HG03432 (cell line): ENCODE results near the gene FLOT1.

Experiments used
- ATAC-seq: cut with Tn5 transposase; IDR thresholded peaks from one replicate; pipeline ENCODE4 v1.9.1; 2021; ENCODE audit warnings: mild to moderate bottlenecking, moderate library complexity; ENCODE audit not compliant: unreplicated experiment

Gene FLOT1

GRCh38 chr6:30747902-30748769 lies 5.6 kb upstream of the FLOT1 start:
- no peak for ATAC-seq

DNA sequence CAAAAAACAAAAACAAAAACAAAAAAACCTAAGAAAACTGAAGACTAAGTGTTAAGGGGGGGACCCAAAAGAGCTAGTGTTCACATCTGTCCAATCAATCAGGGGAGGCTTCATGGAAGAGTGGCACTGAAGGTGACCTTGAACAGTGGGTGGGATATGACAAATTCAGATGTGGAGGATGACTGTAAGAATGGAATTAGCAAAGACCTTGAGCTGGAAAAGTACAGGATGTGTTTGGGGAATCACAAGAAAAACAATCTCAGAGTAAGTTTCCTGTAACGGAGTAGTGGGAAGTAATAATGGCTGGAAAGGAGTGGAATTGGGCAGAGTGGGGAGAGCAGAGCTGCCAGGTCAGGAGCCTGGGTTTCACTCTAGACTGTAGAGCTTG lies 4.8 kb upstream of the FLOT1 start:
- ATAC-seq: no peak

- peak; percentile 33 for ATAC-seq
Measured at GRCh38 chr6:30744054-30744805, 1.7 kb upstream of the FLOT1 start, which contains the start of gene IER3. IER3 (minus strand) TSS chr6:30744547; CDS start chr6:30744518, 29 bp downstream.

DNA sequence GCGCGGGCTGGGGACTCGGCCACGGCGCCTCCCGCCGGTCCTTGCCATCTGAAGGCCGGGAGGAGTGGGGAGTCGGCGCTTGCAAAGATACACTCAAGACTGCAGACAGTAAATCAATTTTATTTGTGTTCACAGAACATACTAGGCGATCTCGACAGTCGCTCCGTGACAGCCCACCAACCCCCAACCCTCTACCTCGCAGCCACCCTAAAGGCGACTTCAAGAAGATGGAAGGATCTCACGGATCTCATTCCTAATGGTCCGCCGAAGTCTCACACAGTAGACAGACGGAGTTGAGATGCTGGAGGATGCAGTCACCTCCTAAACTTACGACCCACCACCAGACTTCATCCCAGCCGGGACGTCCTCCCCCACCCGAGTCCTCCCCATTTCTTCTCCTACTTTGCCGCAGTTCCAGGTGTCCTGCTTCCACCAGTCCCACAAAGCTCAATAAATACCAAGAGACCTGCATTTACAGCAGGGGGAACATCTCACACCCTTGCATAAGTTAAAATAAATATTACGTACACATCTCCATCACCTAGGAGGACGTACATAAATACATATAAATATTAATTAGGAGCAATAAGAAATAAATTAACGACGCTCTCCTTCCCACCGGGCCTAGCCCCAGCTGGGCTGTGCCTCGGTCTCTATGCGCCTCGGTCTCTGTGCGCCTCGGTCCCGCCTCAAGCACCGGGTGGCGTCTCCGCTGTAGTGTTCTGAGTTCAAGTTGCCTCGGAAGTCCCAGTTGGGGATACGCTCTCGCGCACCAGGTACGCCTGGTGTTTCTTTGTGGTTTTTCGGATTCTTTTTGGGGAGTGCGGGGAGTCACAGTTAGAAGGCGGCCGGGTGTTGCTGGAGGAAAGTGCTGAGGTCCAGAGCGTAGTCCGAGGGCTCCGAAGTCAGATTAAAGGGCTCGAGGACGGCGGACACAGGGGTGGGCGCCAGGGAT lies 889 bp upstream of the FLOT1 start:
- peak; percentile 5 for ATAC-seq

GRCh38 chr6:30741789-30742315 lies 635 bp downstream of the FLOT1 start:
- ATAC-seq: peak; percentile 3

DNA sequence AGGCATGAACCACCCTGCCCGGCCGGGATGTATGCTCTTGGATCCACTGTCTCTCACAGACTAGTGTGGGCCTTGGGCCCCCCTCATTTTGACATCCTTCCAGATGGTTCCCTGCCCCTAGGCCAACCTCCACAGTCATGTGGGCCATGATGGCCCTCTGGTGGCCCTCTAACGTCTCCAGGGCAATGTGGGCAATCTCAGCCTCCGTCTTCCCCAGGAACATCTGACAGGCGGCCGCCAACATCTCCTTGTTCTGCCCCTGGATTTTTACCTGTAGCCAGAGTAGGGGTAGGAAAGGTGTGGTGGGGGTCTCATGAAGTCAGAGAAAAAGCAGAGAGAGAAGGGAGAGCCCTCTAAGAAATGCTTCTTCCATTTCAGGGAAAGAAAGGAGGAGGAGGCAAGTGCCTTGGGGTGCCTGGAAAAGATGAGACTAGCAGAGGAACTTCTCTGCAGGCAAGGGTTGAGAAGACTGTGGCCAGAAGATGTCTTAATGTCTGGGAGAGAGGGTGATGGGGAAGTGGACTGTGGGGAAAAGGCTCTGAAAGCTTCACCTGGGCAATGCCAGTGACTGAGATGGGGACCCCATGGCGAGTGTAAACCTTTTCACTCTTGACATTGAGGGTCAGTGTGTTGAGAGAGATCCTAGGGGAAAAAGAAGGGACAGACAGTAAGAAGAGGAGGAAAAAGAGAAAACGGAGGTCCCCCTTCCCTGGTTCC lies 1.3 kb downstream of the FLOT1 start:
- no peak for ATAC-seq

DNA sequence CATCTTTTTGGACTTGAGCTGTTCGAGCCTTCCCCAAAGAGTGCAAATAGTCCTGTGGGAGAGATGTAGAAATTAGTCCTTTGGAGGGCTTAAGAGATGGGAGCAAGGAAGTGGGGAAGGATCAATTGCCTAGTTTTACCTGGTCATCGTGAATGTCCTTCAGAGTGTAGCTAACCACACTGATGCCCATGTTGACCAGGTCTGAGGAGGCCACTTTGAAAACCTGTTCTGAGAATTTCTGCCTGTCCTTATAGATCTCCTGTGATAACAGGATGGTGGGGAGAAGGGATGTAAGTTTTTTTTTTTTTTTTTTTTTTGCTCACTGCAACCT lies 2.0 kb downstream of the FLOT1 start:
- no peak for ATAC-seq

DNA sequence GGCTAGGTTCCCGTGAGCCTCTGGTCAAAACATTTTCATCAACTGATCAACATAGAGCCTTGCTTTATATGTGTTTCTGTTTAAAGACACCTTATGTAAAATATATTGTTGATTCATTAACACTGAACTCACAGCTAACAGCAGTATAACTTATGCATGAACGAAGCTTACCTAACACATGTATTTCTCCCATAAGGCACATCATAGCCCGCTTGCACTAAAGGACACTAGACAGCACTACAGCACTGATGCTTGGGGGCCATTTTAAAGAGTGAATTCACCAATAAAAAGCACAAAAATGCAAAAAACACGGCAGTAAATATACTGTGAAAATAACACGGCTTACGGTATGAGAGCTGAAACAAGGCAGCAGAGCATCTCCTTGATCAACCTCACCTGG lies 4.0 kb downstream of the FLOT1 start:
- no peak for ATAC-seq

GRCh38 chr6:30735668-30736314 lies 6.7 kb downstream of the FLOT1 start:
- ATAC-seq: peak; percentile 42

DNA sequence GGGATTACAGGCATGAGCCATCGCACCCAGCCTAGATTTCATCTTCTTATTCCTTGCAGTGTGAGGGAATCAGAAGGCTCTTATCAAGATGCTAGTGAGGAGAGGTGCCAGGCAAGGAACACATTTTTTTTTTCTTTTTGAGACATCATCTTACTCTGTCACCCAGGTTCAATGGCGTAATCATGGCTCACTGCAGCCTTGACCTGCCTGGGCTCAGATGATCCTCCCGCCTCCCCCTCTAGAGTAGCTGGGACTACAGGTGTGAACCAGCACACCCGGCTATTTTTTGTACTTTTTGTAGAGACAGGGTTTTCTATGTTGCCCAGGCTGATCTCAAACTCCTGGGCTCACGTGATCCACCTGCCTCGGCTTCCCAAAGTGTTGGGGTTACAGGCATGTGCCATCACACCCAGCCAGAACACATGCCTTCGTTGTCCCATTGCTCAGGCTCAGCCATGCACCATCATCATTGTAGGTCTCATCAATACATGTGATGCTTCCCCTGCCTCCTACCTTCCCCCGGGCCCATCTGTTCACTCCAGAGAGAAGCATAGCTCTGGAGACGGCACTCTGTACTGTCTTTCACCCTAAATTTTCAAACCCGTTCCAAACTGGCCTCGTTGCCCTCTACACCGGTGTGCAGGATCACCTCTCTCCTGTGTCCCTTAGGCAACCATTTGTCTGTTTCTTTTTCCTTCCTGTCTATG lies 10.1 kb downstream of the FLOT1 start:
- ATAC-seq: no peak

DNA sequence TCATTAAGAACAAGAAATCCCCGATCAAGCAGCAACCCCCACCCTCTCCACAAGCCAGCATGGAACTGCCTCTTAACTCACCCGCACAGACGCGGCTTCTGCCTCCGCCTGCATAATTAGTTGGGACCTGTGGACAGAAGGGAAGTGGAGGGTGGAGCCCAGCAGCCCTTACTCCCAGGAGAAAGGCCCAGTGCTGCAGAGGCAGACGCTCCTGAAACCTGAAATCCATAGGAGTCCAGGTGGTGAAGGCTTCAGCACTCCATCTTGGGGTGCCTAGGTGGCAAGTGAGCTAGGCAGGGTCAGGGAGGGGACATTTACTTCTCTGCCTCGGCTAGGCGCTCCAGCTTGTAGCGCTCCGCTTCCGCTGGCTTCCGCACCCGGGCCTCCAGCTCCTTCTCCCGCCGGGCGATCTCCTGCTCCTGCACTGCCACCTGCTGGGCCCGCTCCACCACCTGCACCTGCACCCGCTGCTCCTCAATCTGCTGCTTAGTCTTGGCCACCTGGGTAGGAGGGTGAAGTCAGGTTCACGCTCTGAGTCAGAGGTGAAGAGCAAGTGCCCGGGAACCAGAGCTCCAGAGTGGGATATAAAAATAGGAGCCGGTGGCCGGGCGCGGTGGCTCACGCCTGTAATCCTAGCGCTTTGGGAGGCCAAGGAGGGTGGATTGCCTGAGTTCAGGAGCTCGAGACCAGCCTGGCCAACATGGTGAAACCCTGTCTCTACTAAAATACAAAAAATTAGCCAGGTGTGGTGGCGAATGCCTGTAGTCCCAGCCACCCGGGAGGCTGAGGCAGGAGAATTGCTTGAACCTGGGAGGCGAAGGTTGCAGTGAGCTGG lies 11.7 kb downstream of the FLOT1 start:
- ATAC-seq: peak; percentile 73

- no peak for ATAC-seq
Measured at GRCh38 chr6:30727920-30728553, 14.4 kb downstream of the FLOT1 start.

- ATAC-seq: no peak
Measured at GRCh38 chr6:30726506-30727413, 15.7 kb downstream of the FLOT1 start.

DNA sequence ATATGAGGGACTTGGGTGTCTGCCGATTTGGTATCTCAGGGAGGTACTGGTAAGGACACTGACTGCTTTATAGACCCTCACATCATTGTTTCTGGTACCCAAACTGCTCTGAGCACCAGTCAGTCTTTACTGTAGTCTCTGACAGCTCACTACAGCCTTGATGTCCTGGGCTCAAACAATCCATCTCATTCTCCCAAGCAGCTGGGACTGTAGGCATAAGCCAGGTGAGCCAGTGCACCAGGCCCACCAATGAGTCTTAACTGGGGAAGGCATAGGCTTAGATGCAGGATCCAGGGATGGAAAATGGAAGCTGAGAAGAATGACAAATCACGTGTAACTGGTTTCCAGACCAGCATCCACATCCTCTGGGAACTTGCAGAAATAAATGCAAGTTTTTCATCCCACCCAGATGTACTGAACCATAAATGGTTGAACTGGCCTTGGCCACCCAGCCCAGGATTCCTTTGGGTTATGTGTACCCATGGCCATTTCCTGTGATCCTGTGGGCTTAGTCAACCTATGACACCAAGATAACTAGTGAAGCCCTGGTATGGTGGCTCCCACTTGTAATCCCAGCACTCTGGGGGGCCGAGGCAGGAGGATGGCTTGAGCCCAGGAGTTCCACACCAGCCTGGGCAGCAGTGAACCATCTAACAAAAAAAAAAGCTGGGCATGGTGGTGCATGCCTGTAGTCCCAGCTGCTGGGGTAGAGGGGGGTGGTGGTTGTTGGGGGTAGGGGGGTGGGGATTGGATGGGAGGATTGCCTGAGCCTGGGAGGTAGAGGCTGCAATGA lies 16.6 kb downstream of the FLOT1 start:
- no peak for ATAC-seq

DNA sequence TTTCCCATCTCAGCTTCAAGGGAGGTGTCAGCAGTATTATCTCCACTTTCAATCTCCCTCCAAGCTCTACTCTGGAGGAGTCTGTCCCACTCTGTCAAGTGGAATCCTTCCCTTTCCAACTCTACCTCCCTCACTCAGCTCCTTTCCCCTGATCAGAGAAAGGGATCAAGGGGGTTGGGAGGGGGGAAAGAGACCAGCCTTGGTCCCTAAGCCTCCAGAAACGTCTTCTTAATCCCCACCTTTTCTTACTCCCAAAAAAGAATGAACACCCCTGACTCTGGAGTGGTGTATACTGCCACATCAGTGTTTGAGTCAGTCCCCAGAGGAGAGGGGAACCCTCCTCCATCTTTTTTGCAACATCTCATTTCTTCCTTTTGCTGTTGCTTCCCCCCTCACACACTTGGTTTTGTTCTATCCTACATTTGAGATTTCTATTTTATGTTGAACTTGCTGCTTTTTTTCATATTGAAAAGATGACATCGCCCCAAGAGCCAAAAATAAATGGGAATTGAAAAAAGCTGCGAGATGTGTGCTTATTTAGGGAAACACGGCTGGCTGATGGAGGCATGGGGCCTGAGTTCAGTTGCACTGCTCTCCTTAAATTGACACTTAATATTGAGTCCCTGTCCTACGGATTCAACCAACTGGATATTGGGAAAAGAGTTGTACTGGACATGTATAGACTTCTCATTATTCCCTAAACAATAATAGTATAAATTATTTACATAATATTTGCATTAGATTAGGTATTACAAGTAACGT lies 17.4 kb downstream of the FLOT1 start:
- no peak for ATAC-seq
